Activated gamma-delta T cell treated with Interleukin-2 at 50 U/mL for 16 hours (primary cell): ENCODE results near the gene RPL27.
A peak's percentile ranks its signal among the peaks of the same experiment; 100 is the strongest.
"Not testable (repeated sequence)": the region's sequence is repeated elsewhere in the genome, so short reads cannot be mapped to it uniquely, and the experiment has no call there.

ENCODE experiments used
- DNase-seq: peaks from one replicate; pipeline ENCODE4 v3.0.0-alpha.2; 2020

The RPL27 gene

DNA sequence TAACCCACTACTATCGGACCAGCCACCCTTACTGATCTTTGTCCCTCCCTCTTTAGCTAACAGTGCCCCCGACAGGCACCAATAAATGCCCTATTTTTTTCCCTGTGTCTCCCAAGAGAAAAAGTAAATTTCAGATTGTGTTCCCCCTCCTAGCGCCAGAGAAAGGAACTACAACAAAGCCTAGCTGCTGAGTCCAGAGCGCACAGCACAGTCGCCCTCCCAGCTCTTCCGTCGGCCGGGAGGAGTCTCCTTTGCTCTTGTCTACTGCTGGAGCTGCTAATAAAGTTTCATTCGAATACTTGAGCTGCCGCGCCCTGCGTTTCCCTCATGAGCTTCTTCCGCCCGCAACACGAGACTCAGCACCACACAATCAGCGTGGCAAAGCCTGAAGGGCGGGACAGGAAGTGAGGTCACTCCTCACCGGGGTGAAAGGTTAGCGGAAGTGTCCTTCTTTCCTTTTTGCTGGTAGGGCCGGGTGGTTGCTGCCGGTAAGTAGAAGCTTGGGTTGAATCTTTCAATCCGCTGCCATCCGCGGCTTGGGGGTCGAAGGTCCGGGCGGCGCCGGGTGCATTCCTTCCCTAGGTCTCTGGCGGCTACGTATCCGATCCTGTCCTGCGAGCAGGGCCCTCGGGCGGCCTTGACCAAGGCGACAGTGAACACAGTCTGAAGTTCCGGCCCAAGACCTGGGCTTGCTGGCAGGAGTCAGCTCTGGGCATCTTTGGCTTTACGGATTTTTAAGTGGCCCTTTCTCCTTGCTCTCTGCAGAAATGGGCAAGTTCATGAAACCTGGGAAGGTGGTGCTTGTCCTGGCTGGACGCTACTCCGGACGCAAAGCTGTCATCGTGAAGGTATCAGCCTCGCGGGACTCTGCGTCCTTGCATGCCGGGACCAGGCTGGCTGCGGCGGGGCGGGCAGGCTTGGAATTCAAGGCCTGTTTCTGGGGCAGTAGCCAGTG, at the start of gene RPL27:
Gene RPL27 (plus strand): TSS at position 436 of the 955 bp plus-strand sequence. CDS start 332 bp downstream, at position 768.
- DNase-seq: peak; percentile 96

DNA sequence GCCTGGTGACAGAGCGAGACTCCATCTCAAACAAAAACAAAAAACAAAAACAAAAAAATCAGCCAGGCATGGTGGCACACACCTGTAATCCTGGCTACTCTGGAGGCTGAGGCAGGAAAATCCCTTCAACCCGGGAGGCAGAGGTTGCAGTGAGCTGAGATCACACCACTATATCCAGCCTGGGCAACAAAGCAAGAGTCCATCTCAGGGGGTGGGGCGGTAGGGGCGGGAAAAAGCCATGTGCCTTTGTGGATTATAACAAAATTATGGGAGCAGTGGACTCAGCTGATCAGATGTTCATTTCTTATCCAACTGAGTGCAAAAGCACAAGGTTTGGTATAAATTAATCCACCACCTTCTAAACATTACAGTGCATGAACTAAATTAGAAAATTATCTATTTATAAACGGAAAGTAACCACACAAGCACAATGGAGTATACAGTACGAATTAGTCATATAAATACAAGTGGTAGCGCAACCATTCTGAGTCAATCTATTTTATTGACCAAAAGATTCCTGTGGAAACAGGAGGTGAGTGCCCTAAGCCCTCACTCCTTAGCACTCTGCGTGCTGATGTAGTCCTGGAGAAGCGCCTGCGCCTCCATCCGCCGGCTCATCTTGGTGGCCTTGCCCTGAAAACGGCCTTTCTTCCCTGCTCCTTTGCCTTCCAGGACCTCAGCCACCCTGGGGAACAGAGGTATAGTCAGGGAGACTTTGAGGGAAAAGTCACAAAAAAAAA, 48.0 kb upstream of the RPL27 start:
- no peak for DNase-seq

DNA sequence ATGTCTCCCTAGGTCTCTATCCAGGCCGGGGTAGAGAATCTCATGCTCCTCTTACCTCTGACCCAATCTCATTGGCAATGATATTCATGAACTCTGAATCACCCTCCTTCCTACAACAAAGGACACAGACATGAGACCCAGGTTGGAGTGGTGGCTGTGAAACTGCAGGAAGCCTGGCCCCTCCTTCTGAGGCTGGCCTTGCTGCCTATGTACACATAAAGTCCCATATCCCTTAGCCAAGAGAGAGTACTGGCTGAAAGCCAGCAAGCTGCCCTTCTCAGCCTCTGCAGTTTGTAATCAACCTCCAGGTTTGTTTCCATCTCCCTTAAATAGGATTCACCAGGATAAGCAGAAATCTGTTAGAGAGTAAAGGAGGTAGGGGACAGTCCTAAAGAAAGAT, 44.5 kb upstream of the RPL27 start:
- no peak for DNase-seq

DNA sequence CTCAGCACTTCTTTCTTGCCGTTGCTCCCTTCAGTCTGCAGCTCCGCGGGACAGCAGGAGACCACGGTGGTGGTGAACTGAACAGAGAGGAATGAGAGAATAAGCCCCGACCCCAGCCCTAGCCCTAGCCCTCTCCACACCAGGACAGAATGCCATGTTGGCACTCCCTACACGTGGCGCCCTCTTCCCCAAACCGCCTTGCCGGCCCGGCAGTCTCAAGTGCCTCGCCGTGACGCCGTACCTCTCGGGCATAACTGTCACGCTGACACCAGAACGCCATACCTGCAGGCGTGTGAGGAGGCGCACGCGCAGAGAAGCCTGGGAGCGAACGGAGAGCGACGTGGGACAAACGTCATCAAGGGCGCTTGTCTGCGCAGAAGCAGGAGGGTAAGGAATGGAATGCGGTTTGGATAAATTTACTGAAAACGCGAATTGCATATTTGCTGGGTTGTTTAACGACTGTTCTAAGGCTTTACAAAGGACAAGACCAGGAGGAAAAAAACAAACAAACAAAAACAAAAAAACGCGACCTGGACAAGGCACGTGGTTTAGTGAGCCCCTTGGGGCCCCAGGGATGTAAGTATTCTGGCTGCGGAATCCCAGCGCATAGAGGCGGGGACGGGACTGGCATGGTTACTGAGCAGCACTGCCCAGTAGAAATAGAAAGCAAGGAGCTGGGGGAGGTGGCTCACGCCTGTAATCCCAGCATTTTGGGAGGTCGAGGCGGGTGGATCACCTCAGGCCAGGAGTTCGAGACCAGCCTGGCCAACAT, 33.9 kb upstream of the RPL27 start, which contains the start of gene AARSD1:
Gene AARSD1 (minus strand): TSS at position 294 of the 772 bp plus-strand sequence. CDS start 14 bp downstream, at position 280.
- DNase-seq: peak; percentile 85

DNA sequence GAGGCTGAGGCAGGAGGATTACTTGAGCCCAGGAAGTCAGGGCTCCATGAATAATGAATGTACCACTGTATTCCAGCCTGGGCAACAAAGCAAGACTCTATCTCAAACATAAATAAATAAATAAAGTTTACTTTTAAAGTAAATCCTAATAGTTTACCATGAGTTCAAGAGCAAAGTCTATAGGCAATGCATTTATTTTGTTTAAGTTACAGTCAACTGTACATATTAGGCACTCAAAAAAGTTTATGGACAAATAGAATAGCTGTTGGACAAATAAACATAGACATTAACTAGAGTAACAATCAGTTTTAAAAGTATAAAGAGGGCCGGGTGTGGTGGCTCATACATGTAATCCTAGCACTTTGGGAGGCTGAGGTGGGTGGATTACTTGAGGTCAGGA, 30.3 kb upstream of the RPL27 start:
- no peak for DNase-seq

DNA sequence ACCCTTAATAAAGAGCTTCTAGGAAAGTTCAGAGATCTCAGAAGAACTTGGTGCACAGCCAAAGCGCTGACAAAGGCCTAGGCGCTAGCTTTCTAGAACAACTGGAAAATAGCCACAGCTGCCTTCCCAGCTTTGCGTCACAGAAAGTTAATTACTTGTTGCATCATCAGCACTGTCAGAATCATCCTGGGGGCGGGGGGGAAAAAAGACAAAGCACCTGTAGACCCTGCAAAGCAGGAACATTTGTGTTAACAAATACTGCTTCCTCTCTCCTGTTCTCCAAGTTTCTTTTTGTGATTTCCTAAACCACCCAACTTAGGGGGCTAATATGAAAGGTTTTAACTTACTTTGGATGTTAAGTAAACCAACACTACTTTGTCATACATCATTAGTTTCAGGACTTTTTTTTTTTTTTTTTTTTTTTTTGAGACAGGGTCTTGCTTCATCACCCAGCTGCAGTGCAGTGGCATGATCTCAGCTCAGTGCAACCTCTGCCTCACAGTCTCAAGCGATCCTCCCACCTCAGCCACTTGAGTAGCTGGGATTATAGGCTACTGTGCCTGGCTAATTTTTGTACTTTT, 29.1 kb upstream of the RPL27 start:
- DNase-seq: no peak

DNA sequence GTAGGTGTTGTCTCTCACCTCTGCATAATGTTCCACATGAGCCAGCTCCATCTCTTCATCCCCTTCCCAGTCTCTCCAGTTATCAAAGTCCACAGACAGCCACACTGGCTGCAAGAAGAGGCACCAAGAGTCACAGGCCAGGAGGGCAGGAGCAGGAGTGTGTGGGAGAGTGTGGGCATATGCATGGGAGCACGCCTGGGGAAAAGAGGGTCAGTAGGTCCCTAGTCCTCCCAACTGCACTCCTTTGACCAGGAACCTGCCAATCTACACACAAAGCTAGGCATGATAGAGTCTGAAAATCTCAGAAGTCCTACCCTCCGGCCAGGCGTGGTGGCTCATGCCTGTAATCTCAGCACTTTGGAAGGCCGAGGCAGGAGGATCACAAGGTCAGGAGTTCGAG, 26.6 kb upstream of the RPL27 start:
- no peak for DNase-seq

DNA sequence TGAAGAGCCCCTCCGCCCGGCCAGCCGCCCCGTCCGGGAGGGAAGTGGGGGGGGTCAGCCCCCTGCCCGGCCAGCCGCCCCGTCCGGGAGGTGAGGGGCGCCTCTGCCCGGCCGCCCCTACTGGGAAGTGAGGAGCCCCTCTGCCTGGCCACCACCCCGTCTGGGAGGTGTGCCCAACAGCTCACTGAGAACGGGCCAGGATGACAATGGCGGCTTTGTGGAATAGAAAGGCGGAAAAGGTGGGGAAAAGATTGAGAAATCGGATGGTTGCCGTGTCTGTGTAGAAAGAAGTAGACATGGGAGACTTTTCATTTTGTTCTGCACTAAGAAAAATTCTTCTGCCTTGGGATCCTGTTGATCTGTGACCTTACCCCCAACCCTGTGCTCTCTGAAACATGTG, 24.9 kb upstream of the RPL27 start:
- DNase-seq: not testable (repeated sequence)

DNA sequence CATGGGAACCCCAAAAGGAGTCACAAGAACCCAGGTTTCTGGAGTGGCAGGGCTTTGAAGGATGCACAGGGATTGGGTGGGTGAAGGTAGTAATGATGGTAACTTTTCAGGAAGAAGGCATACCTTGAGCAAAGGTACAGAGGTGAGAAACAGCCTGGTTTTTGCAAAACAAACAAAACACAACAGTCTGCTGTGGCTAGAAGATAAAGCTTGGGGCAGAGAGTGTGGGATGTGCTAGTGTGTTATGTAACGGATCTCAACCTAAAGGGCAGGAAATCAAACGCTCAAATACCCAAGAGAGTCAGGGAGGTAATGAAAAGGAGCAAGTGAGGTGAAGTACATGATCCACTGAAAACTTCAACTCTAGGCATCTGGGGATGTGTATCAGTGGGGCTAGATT, 23.0 kb upstream of the RPL27 start:
- DNase-seq: no peak

DNA sequence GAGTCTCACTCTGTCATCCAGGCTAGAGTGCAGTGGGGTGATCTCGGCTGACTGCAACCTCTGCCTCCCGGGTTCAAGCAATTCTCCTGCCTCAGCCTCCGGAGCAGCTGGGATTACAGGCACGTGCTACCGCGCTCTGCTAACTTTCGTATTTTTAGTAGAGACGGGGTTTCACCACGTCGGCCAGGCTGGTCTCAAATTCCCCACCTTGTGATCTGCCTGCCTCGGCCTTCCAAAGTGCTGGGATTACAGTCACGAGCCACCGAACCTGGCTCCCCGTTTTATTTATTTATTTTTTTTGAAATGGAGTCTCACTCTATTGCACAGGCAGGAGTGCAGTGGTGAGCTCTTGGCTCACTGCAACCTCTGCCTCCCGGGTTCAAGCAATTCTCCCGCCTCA, 22.5 kb upstream of the RPL27 start:
- DNase-seq: not testable (repeated sequence)

DNA sequence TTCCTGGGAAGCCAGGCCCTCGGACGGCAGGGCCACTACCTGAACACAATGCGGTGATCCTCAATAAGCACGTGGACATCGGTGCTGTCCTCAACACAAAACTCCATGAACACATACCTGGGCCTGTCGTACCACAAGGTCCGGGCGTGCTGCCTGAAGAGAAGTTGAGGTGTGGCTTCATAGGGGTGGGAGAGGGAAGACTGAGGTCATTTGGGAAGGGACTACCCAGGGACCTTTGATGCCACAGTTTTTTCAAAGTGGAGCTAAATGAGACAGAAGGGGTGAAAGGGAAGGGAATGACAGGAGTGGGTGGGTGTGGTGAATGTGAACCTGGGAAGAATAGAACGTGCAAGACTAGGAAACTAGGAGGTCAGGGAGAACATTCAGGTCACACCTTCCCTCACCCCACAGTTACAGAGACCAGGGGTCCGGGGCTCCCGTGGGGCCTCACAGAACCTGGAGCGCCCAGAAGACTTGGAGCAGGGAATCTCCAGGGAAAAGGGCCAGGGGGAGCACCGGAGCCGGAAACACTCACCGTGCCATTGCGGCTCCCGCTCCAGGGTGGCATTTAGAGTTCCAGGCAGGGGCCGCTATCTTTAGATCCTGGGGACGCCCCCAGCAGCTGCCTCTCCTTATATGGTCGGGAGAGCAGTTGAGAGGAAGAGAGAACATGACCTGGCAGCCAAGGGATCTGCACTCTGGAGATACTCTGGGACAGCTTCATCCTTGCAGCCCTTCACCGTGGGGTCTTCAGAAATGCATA, 18.5 kb upstream of the RPL27 start, which contains the start of gene PTGES3L:
Gene PTGES3L (minus strand): TSS at position 570 of the 763 bp plus-strand sequence. CDS start 27 bp downstream, at position 543.
- DNase-seq: no peak

DNA sequence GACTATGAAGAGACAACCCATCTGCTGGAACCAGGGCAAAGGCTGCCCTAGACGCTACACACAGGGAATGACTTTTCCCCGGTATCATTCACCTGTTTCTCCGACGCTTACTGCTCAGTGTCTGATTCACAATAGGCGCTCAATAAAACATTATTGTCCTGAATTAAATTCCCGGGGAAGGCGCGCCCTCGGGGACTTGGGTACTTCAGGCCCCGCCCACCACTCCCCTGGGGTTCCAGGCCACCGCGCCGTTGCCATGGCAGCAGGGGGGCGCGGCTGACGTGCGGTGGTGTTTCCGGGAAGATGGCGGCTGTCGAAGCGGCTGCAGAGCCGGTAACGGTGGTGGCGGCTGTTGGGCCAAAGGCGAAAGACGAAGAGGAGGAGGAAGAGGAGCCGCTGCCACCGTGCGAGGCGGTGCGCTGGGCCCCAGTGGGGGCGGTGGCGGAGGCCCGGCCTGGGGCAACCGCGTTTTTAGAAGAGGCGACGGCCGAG, 17.9 kb upstream of the RPL27 start, which contains the start of gene RUNDC1:
Gene RUNDC1 (plus strand): TSS at position 292 of the 492 bp plus-strand sequence. CDS start 12 bp downstream, at position 304.
- DNase-seq: peak; percentile 88

DNA sequence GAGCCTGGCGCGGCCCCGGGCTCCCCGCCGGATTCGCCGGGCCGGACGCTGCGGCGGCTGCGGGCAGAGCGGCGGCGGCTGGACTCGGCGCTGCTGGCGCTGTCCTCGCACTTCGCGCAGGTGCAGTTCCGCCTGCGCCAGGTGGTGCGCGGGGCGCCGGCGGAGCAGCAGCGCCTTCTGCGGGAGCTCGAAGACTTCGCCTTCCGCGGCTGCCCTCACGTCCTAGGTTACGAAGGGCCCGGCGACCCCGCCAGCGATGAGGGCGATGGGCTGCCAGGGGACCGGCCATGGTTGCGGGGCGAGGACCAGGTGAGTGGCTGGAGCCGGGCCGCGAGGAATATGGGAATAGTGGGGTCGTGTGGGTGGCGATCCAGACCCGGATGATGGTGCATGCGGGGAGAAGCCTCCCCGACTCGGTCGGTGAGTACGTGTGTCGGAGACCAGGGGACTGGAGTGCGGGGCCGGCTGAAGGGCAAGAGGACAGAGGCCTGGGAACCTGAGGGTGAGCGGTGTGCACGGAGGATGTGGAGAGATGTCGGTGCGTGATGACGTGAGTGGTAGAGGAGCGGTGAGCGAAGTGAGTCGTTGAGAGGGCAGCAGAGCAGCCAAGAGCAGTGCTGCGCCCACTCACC, 17.3 kb upstream of the RPL27 start:
- peak; percentile 40 for DNase-seq

DNA sequence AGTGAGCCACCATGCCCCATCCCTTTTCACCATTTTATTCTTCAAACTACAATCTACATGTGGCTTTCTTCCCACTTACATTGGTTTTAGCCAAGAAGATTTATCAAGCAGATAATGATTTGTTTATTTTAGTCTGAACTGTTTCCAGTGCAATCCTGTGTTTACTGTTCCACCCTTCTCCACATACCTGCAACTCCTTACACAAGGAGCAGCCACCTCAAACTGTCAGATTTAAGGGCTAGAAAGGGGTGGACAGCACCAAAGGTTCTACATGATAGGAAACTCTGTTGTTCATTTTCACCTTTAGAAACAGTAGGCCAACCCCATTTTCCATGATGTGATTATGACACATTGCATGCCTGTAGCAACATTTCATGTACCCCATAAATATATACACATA, 16.0 kb upstream of the RPL27 start:
- no peak for DNase-seq

DNA sequence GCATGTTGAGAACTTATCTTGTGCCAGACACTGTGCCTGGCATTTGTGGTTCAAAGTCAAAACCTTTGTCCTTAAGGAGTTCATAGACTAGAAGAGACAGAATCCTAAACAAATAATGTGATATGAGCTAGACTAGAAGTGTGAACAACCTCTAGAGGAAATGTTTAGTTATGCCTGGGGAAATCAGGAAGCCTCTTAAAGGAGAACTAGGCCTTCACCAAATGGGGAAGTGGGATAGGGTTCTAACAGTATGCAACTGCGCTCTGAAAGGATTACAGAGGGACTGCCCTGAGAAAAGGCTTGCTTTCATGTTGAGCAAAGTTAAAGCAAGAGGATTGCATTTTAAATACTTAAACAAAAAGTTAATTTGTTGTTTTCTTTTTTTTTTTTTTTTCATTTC, 13.0 kb upstream of the RPL27 start:
- no peak for DNase-seq

DNA sequence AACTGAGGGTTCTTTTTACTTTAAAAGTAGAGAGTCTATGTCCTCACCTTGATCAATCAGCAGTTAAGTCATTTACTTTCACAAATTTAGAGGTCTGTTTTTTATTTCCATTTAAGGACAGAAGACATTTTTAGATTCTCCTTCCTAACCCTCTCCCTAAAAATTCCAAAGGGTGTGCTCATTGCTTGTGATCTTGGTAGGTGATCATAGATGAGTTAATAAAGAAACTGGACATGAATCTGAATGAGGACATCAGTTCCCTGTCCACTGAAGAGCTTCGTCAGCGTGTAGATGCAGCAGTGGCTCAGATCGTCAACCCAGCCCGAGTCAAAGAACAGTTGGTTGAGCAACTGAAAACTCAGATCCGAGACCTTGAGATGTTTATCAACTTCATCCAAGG, 9.1 kb upstream of the RPL27 start:
- no peak for DNase-seq

DNA sequence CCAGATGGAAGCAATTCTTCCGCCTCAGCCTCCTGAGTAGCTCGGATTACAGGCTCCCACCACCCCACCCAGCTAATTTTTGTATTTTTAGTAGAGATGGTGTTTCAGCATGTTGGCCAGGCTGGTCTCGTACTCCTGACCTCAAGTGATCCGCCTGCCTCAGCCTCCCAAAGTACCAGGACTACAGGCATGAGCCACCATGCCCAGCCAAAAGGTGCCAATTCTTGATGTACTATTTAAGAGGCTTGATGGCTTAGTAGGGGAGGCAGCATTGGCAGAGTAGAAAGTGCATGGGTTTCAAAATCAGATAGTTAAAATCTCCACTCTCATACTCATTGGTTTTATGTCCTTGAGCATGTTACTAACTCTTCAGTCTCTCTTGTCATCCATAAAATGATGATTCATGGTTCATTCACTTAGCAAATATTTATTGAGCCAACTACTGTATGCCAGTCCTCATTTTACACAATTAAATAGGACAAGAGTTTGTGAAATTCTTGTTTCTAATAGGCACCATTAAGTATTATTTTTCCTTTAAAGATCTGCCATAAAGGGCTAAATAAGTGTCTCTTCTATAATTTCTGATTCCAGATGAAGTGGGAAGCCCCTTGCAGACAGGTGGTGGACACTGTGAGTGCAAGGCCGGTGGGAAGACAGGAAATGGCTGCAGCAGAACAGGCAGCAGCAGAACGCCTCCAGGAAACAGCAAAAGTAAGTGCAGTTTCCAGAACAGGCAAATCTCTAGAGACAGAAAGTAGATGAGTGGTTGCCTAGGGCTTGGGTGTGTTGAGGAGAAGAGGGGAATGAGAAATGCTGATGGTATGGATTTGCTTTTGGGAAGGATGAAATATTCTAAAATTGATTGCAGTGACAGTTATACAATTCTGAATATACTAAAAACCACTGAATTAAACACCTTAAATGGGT, 8.2 kb upstream of the RPL27 start:
- no peak for DNase-seq

DNA sequence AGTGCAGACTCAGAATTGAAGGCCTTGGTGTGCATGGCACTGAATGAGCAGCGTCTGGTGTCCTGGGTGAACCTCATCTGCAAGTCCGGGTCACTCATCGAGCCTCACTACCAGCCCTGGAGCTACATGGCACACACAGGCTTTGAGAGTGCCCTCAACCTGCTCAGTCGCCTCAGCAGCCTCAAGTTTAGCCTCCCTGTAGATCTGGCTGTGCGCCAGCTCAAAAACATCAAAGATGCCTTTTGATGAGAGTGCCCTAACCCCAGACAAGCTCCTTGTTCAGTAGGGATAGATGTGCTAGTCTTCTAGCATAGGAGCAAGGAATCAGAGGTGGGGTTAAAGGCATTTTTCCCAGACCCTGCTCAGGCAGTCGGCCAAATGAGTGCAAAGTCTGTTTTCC, 6.7 kb upstream of the RPL27 start:
- DNase-seq: no peak

DNA sequence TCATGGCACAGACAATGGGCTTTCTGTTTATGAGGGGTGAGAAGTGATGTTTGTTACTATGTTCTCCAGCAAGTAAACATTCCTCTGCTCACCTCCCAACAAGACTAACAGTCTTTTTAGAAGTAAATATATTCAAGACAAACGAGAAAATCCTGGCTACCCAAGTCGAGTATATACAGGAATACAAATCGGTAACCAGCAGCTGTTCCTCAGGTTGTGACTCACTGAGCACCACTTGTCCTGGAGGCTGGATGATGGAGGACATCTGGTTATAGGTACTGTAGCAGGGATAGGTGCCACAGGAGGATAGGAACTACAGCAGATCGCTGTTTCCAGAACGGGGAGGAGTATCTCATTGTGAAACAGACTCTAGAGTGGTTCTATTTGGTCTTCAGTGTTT, 5.3 kb upstream of the RPL27 start:
- no peak for DNase-seq

DNA sequence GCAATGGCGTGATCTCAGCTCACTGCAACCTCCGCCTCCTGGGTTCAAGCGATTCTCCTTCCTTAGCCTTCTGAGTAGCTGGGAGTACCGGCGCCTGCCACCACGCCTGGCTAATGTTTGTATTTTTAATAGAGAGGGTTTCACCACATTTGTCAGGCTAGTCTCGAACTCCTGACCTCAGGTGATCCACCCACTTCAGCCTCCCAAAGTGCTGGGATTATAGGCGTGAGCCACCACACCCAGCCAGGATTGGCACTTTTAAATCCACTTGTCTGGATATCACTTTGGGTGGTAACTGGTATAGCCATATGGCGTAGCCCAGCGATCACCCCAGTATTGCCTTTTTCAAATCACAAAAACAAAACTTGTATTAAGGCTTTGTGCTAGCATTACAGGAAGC, 4.3 kb upstream of the RPL27 start:
- DNase-seq: not testable (repeated sequence)
